ENCODE results near the gene STXBP5L.

- no peak for TF ChIP-seq CTCF (IDR thresholded peaks at IDR 0.05; ENCODE audit: low read depth, low read length)
- no peak for TF ChIP-seq EZH2phosphoT487 (IDR thresholded peaks at IDR 0.05; ENCODE audit: low read depth)
Measured at GRCh38 chr3:121064121-121064520, 156.1 kb downstream of the STXBP5L start.

Measured in OCI-LY3 (cell line).